HFF-Myc (cell line): Measurements from ENCODE around the gene LACTB.

Experiments used
- DNase-seq: peaks from one replicate; pipeline ENCODE4 v3.0.0-alpha.2; 2011; ENCODE audit warnings: low read depth; ENCODE audit errors: extremely low read depth
- H3K4me3 ChIP-seq: replicated peaks from 2 replicates; pipeline ENCODE4 v1.5.1; 2011; ENCODE audit warnings: low read depth, mild to moderate bottlenecking, control low read depth, low read length
- CTCF ChIP-seq: IDR thresholded peaks from 2 replicates; pipeline ENCODE4 v1.5.1; 2012; ENCODE audit warnings: mild to moderate bottlenecking, low read depth, low read length, control low read depth; ENCODE audit errors: missing control alignments

The LACTB gene

DNA sequence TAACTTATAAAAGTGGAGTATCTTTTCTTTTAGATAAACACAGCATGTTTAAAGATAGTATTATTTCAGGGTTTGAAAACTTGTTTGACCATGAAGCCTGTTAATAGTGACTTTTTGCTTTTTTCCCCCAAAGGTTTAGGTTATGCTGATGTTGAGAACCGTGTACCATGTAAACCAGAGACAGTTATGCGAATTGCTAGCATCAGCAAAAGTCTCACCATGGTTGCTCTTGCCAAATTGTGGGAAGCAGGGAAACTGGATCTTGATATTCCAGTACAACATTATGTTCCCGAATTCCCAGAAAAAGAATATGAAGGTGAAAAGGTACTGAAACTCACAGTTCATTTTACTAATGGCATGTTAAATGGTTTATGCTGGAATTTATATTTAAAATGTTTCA, 5.1 kb downstream of the LACTB start:
- DNase-seq = no peak
- H3K4me3 ChIP-seq = no peak overlapping the region
- no peak for TF ChIP-seq CTCF

- DNase-seq = no peak
- H3K4me3 ChIP-seq = no peak overlapping the region
- no peak for TF ChIP-seq CTCF
Measured at GRCh38 chr15:63133786-63134185, 12.1 kb downstream of the LACTB start.

GRCh38 chr15:63134245-63134985, 12.8 kb downstream of the LACTB start:
- DNase-seq = no peak

DNA sequence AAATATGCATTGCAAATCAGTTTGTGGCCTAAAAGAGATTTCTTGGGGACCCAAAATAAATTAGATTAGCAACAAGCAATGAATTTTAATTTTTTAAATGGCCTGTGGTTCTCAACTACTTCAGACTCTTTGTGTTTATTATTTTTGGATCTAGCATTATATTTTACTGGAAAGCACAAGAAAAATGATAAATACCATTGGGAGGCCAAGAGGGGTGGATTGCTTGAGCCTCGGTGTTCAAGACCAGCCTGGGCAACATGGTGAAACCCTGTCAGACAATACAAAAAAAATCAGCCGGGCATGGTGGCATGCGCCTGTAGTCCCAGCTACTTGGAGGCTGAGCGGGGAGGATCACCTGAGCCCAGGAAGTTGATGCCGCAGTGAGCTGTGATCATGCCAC, 13.6 kb downstream of the LACTB start:
- DNase-seq = no peak
- TF ChIP-seq CTCF = no peak
- H3K4me3 ChIP-seq = no peak overlapping the region

More at GRCh38 chr15:63134245-63134985, 12.8 kb downstream of the LACTB start:
- TF ChIP-seq CTCF = no peak
- H3K4me3 ChIP-seq = no peak overlapping the region

DNA sequence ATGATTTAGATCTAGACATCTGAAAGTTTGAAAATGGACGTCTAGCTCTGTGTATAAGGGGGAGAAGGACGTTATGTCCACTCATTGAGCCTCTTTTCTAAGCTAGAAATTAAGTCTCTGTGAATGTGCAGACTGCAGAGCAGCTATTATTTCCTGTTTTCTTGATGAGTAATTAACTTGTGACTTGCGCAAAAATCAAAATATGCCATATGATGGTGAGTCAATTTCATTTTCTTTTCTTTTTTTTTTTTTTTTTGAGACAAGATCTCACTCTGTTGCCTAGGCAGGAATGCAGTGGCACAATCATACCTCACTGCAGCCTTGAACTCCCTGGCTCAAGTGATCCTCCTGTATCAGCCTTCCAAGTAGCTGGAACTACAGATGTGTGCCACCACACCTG, 14.1 kb downstream of the LACTB start:
- no peak for TF ChIP-seq CTCF
- DNase-seq = no peak
- H3K4me3 ChIP-seq = no peak overlapping the region

- TF ChIP-seq CTCF = no peak
- no peak for DNase-seq
- no peak overlapping the region for H3K4me3 ChIP-seq
Measured at GRCh38 chr15:63136742-63137141, 15.1 kb downstream of the LACTB start.

- no peak overlapping the region for H3K4me3 ChIP-seq
- DNase-seq = no peak
- no peak for TF ChIP-seq CTCF
Measured at GRCh38 chr15:63140936-63141335, 19.3 kb downstream of the LACTB start.
